GM21423 (cell line): ENCODE results near the gene PUSL1.

Experiments
- ATAC-seq: cut with Tn5 transposase; IDR thresholded peaks from one replicate; pipeline ENCODE4 v1.9.1; 2021; ENCODE audit warnings: mild to moderate bottlenecking, moderate library complexity; ENCODE audit not compliant: unreplicated experiment

PUSL1 gene

DNA sequence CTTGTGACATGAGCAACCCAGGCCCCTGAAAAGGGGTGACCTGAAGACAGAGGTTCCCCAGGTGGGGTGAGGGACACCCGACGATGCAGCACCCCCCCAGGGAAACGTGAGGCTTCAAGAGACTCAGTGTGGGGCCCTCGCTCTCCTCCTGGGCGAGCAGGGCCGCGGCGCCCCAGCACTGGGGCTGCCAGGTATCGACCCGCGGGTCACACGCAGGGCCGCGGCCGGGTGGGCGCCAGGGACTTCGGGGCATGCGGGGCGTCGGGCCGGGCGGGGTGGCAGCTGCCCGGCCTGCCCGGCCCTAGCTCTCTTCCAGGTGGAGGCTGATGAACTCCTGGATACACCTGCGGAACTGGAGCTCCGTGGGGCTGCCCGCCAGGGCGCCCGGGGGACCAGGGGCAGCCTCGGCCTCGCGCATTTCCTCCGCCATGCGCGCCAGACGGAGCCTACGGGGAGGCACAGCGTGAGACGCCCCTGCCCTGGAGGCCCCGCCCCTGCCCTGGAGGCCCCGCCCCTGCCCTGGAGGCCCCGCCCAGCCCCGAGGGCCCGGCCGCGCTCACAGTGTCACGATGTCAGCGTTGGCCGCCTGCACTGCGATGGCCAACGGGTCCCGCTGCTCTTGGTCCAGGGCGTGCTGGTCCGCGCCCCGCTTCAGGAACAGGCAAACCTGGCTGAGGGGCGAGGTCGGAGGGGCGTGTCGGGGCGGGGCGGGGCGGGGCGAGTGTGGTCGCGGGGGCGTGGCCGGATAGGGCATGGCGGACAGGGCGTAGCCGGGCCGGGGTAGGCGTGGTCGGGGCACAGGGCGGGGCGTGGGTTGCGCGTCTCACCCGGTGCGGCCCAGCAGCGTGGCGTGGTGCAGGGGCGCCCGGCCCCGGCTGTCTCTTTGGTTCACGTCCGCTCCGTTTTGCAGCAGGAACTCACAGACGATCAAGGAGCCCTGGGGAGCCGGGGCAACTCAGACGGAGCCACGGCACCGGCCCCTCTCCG is 14.8 kb upstream of the PUSL1 start:
- ATAC-seq, result no peak

DNA sequence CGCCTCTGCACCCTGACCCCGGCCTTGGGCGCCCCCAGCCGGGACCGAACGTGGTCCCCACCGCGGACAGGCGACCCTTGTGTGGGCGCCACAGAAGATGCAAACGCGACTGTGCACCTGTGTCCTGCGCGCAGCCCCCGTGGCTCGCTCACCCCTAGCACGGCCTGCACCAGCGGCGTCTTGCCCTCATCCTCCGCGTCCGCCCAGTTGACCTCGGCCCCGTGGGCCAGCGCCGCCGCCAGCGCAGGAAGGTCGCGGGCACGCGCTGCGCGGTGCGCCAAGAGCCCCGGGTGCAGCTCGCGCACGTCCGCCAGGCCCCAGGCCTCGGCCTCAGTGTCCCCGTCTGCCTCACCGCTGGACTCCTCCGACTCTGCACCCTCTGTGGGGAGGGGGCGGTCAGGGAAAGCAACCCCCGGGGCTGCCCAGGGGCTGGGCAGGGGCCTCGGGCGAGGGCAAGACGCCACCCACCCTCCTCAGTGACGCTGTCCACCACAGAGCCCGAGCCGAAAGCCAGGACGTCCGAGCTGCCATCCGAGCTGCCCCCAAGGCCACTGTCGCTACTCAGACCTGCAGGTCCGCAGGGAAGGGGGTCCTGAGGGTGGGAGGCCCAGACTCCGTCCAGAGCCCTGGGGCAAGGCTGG is 14.0 kb upstream of the PUSL1 start:
- no peak for ATAC-seq

DNA sequence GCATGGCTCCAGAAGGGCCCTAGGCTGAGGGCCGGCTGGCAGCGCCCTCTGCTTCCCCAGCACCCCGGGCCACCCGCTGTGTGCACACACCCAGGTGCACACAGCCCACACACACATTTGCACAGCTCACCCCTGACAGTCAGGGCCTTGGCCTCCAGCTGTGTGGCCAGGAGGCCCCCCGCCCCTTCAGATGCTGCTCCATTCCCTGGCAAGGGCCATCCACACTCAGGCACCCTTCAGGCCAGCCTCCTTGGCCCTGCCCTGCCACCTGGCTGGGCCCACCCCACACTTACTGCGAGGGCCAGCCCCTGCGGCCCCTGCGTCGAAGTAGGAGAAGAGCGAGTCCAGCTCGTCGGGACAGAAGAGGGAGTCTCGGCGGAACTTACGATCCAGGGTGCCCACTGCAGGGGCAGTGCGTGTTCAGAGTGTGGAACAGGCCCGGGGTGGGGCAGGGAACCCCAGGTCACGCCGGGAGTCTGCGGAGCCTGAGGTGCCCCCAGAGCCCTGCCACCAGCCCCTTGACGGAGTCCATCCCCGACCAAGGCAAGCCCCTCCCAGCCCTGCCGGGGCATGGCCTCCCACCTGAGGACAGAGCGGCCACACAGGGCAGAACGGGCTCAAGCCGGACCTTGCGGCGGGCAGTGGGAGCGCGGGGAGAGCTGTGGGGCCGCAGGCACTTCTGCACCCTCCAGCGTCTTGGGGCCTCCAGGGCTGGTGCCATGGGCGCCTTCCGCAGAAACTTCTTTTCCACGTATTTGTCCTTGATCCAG is 13.1 kb upstream of the PUSL1 start:
- ATAC-seq, result no peak

DNA sequence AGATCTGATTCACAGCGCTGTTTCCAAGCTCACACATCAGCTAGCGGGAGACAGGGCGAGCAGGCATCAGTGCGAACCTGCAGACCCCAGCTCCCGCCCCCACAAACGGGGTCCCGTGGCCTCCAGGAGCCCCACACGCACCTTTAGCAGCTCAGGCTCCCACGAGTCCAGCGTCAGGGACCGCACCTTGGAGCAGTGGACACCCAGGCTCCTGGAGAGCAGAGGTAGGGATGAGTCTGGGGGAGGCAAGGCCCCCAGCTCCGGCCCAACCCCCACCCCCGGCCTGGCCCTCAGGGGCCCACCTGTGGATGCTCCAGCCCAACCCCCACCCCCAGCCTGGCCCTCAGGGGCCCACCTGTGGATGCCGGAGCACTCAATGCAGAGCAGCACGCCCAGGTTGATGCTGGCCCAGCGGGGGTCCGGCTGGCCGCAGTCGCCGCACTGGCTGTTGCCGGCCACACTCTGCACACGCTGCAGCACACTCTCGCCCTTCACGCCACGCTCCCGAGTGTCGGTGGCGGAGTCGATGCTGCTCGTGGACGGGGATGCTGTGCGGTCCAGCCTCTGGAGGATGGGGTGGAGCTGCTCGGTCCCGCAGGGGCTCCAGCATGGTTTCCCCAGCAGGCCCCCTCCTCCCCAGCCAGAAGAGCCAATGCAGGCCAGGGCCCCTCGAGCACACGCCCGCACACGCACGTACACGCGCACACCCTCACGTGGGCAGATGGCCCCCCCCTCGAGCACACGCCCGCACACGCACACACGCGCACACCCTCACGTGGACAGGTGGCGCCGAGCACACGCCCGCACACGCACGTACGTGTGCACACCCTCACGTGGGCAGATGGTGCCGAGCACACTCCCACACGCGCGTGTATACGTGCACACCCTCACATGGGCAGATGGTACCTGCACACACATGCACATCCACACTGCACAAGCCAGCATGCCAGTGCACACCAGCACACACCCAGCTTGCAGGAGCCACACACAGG is 12.0 kb upstream of the PUSL1 start:
- ATAC-seq, result no peak

DNA sequence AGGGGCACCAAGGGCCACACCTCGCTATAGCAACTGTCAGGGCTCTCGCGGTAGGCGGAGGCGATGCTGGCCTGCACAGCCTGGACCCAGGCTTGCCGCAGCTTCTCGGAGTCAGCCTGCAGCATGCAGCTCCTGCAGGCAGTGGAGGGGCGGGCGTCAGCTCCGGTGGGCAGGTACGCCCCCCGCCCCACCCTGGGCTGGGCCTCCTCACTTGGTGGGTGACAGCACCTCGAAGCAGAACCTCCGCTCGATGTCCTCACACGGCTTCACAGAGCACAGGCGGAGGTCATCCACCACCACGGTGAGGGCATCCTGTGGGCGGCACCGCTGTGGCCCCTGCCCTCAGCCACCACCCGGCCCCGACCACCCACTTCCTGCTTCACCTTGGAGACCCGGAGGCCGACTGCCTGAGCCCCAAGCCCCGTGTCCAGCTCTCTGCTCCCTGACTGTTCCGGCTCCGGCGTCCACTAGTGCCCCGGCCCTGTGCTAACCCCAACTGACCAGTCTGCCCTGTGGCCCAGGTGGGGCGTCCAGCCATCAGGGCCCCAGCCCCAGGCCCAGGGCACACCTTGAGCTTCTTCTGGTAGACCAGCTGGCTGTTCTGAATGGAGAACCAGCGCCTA is 10.5 kb upstream of the PUSL1 start:
- no peak for ATAC-seq

DNA sequence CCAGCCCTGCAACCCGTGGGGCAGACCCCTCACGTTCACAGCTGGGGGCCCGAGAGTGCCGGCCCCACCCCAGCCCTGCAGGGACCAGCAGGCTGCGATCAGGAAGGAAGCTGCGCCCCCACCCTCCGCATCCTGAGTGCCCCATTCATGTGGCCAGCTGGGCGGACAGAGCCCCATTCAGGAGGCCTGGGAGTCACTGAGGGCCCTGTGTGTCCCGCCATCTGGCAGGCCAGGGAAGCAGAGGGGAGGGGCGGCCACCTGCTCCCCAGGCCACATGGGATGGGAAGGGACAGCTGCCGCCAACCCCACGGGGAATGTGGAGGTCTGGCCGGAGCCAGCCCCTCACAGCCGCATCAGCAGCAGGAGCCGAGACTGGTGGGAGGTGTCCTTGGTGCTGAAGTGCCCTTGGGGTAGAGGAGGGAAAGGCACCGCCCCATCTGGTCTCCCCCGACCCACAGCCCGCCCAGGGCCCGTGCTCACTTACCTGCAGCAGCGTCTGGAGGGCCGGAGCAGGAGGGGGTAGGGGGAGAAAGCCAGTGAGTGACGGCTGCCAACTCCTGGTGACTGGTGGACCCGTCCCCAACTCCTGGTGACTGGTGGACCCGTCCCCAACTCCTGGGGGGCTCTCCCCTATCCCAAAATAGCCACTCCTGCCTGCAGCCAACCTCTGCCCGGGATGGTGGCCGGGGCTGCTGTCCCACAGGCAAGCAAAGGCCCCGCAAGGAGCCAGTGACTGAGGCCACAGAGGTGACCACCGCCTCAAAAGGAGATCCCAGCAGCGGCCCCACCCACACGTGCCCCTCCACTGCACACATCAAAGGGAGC is 9.3 kb upstream of the PUSL1 start:
- ATAC-seq, result no peak

DNA sequence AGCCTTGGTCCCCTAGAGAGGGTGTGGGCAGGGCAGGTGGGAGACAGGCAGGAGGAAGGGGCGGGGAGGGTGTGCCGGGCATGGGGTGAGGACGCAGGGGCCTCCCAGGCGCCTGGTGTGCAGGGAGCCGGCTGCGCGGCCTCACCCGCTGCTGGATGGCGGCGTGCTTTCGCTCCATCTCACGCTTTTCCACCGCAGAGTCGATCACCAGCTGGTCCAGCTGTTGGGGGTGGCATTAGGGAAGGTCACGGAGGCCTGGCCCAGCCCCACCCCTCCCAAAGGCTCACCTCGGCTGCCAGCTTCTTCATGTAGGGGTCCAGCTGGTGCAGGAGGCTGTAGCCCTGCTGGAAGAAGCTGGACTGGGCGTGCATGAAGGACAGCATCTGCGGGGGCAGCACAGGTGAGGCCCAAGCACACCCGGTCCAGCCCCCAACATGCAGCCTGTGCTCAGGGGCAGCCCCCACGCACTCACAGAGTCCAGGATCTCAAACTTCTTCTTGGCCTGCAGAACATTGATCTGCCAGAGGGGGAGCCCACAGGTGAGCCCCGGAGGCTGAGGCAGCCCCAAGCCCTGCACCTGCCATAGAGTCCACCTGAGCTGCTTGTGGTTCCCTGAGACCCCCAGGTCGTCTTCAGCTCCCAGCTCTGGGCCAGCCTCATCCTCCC is 8.6 kb upstream of the PUSL1 start:
- ATAC-seq, result no peak

DNA sequence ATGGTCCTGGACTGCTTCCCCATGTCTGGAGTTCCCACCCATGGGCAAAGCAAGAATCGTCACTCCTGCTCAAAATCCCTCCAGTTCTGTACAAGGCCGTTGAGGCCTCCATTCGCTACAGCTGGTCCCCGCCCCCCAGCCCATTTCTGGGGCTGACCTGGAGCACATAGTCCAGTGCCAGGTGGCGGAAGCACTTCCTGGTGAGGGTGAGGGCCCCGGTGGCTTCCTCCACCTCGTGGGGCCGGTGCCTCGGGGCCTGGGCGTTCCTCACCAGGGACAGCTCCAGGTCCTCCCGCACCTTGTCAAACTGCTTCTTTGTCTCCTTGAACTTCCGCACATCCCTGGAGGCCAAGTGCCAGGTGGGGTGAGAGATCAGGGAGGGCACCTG is 8.1 kb upstream of the PUSL1 start:
- no peak for ATAC-seq

DNA sequence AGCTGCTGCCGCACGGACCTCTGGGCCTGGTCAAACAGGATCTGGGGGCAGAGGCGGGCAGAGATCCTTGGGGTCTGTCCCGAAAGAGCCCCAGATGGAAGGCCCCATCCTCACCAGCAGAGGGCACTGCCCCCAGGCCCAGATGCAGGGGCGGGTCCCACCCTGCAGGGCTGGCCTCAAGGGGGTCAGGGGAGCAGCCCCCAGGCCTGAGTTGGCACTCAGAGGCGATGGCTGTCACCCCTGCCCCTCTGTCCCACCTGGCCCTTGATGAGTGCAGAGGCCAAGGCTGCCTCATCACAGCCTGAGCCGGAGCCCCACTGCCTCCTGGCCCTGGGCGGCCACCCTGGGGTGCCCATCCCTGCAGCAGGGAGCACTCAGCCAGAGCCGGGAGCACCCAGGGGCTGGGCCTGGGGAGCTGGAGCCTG is 6.4 kb upstream of the PUSL1 start:
- ATAC-seq, result no peak

DNA sequence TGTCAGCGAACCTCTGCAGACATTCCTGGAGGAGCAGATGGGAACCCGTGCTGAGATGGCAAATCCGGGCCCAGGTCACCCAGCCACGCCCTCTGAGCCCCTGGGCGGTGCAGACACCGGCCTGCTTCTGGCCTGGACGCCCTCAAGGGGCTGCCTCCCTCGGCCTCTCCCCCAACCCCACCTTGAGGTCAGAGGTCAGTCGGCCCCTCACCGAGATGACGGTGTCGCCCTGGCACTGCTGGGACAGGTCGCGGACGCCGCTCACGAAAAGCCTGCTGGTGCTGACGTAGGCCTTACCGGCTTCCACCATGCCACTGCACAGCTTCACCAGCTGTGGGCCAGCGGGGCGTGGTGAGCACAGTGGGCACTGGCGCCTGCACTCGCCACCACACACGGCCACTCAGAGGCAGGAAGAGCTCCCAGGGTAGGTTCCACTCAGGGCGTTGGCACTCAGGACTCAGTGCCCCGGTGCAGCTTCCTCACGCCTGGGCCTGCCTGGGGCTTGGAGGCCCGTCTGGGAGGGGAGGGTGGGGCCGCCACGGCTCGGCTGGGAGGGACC is 5.4 kb upstream of the PUSL1 start:
- ATAC-seq, result no peak

DNA sequence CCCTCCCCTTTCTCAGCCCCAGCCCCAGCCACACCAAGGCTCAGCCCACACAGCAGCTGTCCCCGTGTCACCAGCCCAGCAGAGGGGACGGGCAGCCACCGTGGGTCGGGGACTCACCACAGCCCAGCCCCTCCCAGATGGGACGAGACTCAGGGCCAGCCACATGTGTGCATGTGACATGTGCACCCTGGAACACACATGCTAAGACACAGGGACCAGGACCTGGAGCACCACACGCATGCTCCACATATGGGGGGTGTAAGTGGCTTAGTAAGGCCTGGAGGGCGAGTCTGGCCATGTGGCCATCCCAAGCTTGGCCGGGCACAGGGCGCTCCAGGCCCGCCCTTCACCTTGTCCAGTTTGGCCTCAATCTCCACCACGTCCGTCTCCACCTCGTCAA is 4.7 kb upstream of the PUSL1 start:
- no peak for ATAC-seq

DNA sequence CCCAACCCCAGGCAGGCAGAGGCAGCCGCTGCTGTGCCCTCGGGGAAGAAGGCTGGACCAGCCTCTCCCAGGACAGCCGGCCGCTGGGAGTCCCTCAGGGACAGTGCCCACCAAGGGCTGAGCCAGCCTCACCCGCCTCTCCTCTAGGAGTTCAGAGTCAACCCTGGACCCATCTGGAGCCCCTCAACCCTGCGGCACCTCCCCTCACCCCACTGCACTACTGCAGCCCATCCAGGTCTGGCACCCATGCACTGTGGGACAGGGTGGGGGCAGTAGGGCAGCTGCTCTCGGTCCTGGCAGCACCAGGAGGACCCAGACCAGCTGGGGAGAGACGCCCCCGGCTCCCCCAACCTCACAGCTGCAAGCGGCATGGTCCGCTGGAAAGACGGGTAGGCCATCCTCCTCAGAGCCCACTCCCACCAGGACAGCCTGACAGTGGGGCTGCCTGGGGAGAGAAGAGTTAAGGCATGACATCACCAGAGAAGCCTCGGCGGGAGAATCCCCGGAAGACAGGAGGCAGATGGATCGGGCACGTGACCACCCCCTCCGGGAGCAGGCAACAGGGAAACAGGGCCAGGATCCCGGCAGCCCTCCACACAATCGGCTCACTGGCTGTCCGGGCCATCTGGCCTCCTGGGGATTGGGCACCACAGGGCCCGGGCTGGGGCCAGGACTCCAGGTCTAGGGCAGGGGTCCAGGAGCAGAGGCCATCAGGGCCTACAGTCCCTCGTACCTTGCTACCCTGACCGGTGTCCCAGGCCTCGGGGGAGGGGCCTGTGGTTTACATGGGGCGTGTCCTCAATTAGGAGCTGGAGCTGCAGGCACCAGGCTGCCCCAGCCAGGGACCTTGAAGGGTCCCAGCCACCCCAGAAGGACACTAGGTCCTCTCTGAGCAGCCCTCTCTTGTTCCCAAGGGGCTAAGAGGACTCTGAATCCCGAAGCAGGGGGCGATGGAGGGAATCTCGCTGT is 3.8 kb upstream of the PUSL1 start:
- no peak for ATAC-seq

DNA sequence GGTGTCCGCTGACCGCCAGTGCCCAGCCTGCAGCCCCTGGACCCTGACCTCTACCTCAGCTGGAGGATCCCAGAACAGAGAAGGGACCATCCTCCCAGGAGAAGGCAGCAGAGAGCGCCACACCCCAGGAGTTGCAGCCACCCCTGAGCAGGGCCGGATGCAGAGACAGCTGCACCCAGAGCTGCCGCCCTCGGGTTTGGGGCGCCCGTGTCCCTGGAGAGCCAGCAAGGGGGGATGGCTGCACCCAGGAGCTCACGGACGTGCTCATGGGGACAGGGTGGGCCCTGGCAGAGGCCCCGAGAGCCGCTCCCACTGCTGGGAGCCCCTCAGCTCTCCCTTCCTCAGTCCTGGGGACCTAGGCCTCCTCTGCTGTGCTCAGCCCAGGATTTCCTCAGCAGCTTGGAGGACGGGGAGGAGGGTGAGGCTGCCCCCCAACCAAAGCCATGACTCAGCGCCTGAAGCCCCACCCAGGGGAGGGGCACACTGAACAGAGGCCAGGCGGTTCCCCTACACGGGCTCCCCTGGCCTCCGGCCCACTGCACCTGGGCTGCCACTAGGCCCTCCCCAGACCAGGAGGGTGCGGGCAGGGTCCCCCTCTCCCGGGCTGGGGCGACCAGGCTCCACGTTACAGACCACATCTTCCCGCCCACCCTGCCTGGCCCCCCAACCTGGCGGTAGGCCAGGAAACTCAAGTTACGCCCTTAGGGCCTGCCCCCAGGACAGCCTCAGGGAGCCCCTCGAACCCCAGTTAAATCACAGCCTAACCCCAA is 2.9 kb upstream of the PUSL1 start:
- no peak for ATAC-seq

DNA sequence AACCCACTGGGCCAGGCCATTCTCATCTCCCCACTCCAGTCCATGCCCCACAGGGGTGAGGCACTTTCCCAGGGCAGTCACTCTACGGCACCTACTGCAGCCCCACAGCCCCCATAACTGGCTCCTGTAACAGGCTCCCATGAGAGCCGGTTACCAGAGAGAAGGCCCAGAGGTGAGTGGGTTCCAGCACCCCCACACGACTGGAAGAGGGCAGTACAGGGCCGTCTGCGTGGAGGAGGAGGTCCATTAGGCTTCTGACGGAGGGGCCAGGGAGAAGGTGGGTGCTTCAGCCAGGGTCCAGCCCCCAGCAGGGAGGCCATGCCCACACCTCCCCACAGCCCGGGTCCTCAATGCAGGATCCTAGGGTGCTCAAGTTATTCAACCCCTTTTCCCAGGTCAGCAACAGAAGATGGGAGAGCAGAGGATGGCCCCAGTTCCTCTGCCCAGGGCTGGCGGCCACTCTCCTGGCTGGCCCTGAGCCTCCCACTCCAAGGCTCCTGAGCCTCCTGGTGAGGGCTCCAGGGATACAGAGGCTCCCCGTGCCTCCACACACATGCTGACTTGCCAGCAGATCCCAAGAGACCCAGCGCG is 2.2 kb upstream of the PUSL1 start:
- no peak for ATAC-seq

DNA sequence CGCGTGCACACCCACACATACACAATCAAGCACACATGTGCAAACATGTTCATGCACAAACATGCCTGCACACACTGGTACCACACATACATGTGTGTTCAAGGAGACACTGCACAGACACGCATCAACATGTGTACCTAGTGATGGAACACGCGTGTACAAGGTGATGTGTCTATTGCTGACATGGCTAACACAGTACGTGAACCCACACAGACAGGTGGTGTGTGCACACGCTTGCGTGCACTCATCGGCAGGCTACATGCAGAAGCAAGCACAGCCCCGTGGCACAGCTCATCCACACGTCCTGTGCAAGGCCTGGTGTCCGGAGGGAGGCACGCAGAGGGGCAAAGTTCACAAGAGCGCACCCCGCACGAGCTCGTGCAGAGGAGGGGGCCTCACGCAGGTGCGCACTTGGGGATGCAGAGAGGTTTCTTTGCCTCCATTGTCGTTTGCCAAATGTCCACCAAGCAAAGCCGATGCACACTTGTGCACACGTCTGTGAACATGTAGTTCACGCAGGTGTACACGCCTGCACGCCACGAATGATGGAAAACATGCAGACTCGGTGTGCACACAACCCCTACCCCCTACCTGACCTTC is 1.6 kb upstream of the PUSL1 start:
- no peak for ATAC-seq
